Measurements from ENCODE around the gene SNX1. TPM values are rescaled to one million over a fixed set of nuclear protein-coding genes. Genes with fewer than 3 reads are reported as not detected.

SNX1 gene
- total and polyA plus RNA-seq, 2 of the 13 experiments (the other 11 are each of a cell fraction or from before 2014, with no cell fraction given): 29.3 to 60.1 TPM

- no peak for TF ChIP-seq HNF1A (IDR thresholded peaks at IDR 0.05; ENCODE audit: low read depth)
- peak; percentile 73; the same call in 1 of the 2 replicates for TF ChIP-seq HNF1A (CRISPR knock-in tag; IDR thresholded peaks at IDR 0.05; ENCODE audit: borderline replicate concordance)
- peak in 1 of 2 experiments; percentile 91; a peak in 2 of 4 replicates for TF ChIP-seq KLF16 (CRISPR knock-in tag; IDR thresholded peaks at IDR 0.05)
- TF ChIP-seq NFRKB (IDR thresholded peaks at IDR 0.05): peak; percentile 76
- peak; percentile 73 for TF ChIP-seq HCFC1 (IDR thresholded peaks at IDR 0.05; ENCODE audit: low read depth, low read length)
- TF ChIP-seq SMAD3 (CRISPR knock-in tag; IDR thresholded peaks at IDR 0.05): peak; percentile 63; the same call in 1 of the 2 replicates
- peak; percentile 64 for TF ChIP-seq ZNF281 (CRISPR knock-in tag; IDR thresholded peaks at IDR 0.05; ENCODE audit: borderline replicate concordance)
- TF ChIP-seq GRHL1 (CRISPR knock-in tag; conservative IDR thresholded peaks at IDR 0.05): no peak
- TF ChIP-seq ZNF569 (CRISPR knock-in tag; IDR thresholded peaks at IDR 0.05; ENCODE audit: borderline replicate concordance): 0 out of 2 replicates have a peak, but pooled peaks have one; percentile 57
- TF ChIP-seq ARNT2 (CRISPR knock-in tag; IDR thresholded peaks at IDR 0.05; ENCODE audit: low read depth): peak; percentile 47; the same call in 1 of the 2 replicates
- no peak for TF ChIP-seq ZFYVE20 (CRISPR knock-in tag; IDR thresholded peaks at IDR 0.05; ENCODE audit: borderline replicate concordance, low read depth)
- peak; percentile 55; the same call in 1 of the 2 replicates for TF ChIP-seq ATF1 (CRISPR knock-in tag; IDR thresholded peaks at IDR 0.05)
- TF ChIP-seq ZNF616 (CRISPR knock-in tag; IDR thresholded peaks at IDR 0.05; ENCODE audit: low read depth): peak; percentile 64; the same call in 1 of the 2 replicates
- peak; percentile 74 for TF ChIP-seq CREM (IDR thresholded peaks at IDR 0.05)
- TF ChIP-seq CREM (CRISPR knock-in tag; IDR thresholded peaks at IDR 0.05): no peak
- TF ChIP-seq ZNF503 (CRISPR knock-in tag; IDR thresholded peaks at IDR 0.05): 0 out of 2 replicates have a peak, but pooled peaks have one; percentile 26
- peak; percentile 35 for TF ChIP-seq TBL1XR1 (IDR thresholded peaks at IDR 0.05; ENCODE audit: borderline replicate concordance, low read length, partially characterized antibody)
Measured at GRCh38 chr15:64095795-64096667, at the start of gene SNX1 (continued).

Measured in HepG2 (cell line).